Transverse colon (tissue), 3 donors: ENCODE results near the gene CRYBG3.

ENCODE experiments used
- CTCF ChIP-seq, 5 experiments: fragments of 200-600 bp in 3 of 5; fragments of 450-650 bp in 2 of 5; sonication (generic) in 3 of 5; IDR thresholded peaks; 1 replicate in 2 of 5; 2 replicates in 3 of 5; pipeline ENCODE4 v1.5.1; 2016 to 2017; ENCODE audit warnings: antibody characterized with exemption in 5 of 5, inconsistent platforms in 3 of 5, mild to moderate bottlenecking in 2 of 5, moderate library complexity in 1 of 5
- EP300 ChIP-seq: sonication (generic); formaldehyde crosslinking; IDR thresholded peaks from one replicate; pipeline ENCODE4 v1.6.1; 2017; ENCODE audit warnings: antibody characterized with exemption, low read depth
- POLR2A ChIP-seq: fragments of 450-650 bp; IDR thresholded peaks from one replicate; pipeline ENCODE4 v1.6.1; 2016; ENCODE audit warnings: antibody characterized with exemption, mild to moderate bottlenecking, moderate library complexity

- no peak for TF ChIP-seq POLR2A
- no peak for TF ChIP-seq CTCF (IDR thresholded peaks at IDR 0.05)
- no peak for TF ChIP-seq EP300
Measured at GRCh38 chr3:97841956-97842355, 20.1 kb downstream of the CRYBG3 start.
